GM23248 (cell line): ENCODE measurements around the gene POC5.

Experiments used
- EZH2 ChIP-seq: fragments of 200-600 bp; sonication (generic); IDR thresholded peaks from 2 replicates; pipeline ENCODE4 v1.6.1; 2018; ENCODE audit warnings: antibody characterized with exemption, mild to moderate bottlenecking; ENCODE audit not compliant: insufficient read depth, poor library complexity, severe bottlenecking
- EZH2phosphoT487 ChIP-seq: fragments of 200-600 bp; sonication (generic); IDR thresholded peaks from 2 replicates; pipeline ENCODE4 v1.6.1; 2018; ENCODE audit warnings: antibody characterized with exemption, moderate library complexity, mild to moderate bottlenecking, low read depth; ENCODE audit not compliant: insufficient read depth

- TF ChIP-seq EZH2, result no peak
- TF ChIP-seq EZH2phosphoT487, result no peak
These were observed 39.0 kb upstream of the POC5 start for GRCh38 chr5:75756211-75756610.
